ENCODE measurements around the gene TMEM132C.

Gene TMEM132C

GRCh38 chr12:128261757-128262156 lies 5.2 kb upstream of the TMEM132C start:
- Histone ChIP-seq H3K9me3 (ENCODE audit: control insufficient read depth, low read length) (peaks cover 13% of the 10 kb centered on the region), H2BK120ac (ENCODE audit: low read depth, low read length) (no peak overlapping the region), H3K27me3 (ENCODE audit: control insufficient read depth in 1 of 2, insufficient read depth in 1 of 2, low read length in 2 of 2) (peaks cover 24% of the 10 kb centered on the region in 2 experiments), H4K8ac (ENCODE audit: low read length) (no peak overlapping the region), H2AFZ (ENCODE audit: low read depth, low read length) (no peak overlapping the region), H2BK12ac (ENCODE audit: low read length in 2 of 2) (no peak overlapping the region), H2AK5ac (ENCODE audit: low read length, severe bottlenecking) (no peak overlapping the region), H3K4ac (ENCODE audit: low read depth in 1 of 2, low read length in 2 of 2) (no peak overlapping the region), H3K18ac (ENCODE audit: low read depth in 1 of 2, low read length in 2 of 2) (no peak overlapping the region), H3K9ac (ENCODE audit: low read length) (no peak overlapping the region), H2BK15ac (ENCODE audit: low read depth, poor library complexity, severe bottlenecking) (no peak overlapping the region), H3K79me1 (replicated peaks; ENCODE audit: low read length, poor library complexity, severe bottlenecking) (no peaks in the 10 kb centered on the region), H3K36me3 (ENCODE audit: control insufficient read depth in 1 of 2, insufficient read depth in 2 of 2, low read depth in 1 of 2, low read length in 2 of 2) (no peaks in the 10 kb centered on the region), H3K4me3 (ENCODE audit: insufficient read depth in 1 of 2, low read depth in 1 of 2, low read length in 2 of 2) (no peak overlapping the region), H4K91ac (ENCODE audit: low read length) (no peak overlapping the region), H2BK5ac (ENCODE audit: low read depth, low read length, poor library complexity, severe bottlenecking) (no peak overlapping the region), H3K14ac (ENCODE audit: low read length in 2 of 2) (no peak overlapping the region), H3K4me1 (ENCODE audit: control insufficient read depth, insufficient read depth, low read depth, low read length) (peaks cover 5% of the 10 kb centered on the region), H3K4me2 (ENCODE audit: low read length, poor library complexity, severe bottlenecking) (no peak overlapping the region), H3K27ac (ENCODE audit: low read length, poor library complexity, severe bottlenecking) (no peak overlapping the region), H3K23ac (ENCODE audit: low read length in 2 of 2) (no peak overlapping the region)
- 77% methylated on average over 3 of the region's 3 CpGs for WGBS
- no peak for DNase-seq

DNA sequence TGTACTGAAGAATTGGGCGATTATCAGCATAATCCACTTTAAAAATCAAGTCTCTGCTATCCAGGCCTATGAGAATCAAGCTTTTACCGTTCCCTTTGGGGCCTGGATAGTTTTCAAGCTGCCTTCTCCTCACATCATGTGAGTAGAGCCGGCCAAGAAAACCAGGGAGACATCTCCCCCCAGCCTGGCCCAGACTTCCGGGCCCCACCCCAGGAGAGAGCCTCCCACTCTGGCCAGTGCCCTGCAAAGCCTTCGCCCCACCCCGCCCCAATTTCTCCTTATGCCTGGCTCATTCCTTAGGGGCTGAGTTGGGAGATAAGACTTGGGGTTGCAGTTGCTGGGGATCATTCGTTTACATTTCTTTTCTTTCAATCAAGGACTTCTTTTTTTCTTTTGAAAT lies 1.4 kb upstream of the TMEM132C start:
- H3K9me3 ChIP-seq (ENCODE audit: control insufficient read depth, low read length) = peaks cover 13% of the 10 kb centered on the region
- 63% methylated on average over 4 of the region's 7 CpGs for WGBS

DNA sequence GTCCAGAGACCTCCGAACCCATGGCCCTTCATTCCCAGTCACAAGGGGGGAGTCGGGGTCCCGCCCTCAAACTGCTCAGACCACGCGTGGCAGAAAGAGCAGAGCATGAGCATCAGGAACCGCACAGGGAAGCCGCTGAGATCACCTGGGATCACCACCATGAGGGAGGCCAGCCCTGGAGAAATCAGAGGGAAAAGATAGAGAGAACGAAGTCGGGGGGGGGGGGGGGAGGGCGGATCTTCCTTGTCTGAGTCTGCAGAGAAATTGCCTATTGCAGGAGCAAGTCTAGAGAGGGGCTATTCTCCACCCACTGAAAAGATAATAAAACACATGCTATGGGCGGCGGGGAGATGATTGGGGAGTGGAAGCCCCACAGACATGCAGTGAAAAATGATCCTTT lies 884 bp upstream of the TMEM132C start:
- Histone ChIP-seq H3K4ac (ENCODE audit: low read depth in 1 of 2, low read length in 2 of 2) (no peak overlapping the region), H3K23ac (ENCODE audit: low read length in 2 of 2) (no peak overlapping the region), H2BK120ac (ENCODE audit: low read depth, low read length) (no peak overlapping the region), H2BK12ac (ENCODE audit: low read length in 2 of 2) (no peak overlapping the region), H2AFZ (ENCODE audit: low read depth, low read length) (no peak overlapping the region), H2BK15ac (ENCODE audit: low read depth, poor library complexity, severe bottlenecking) (no peak overlapping the region), H3K18ac (ENCODE audit: low read depth in 1 of 2, low read length in 2 of 2) (no peak overlapping the region), H3K27me3 (ENCODE audit: control insufficient read depth in 1 of 2, insufficient read depth in 1 of 2, low read length in 2 of 2) (peaks cover 46 to 55% of the 10 kb centered on the region in 2 experiments), H4K8ac (ENCODE audit: low read length) (no peak overlapping the region), H2BK5ac (ENCODE audit: low read depth, low read length, poor library complexity, severe bottlenecking) (no peak overlapping the region), H3K36me3 (ENCODE audit: control insufficient read depth in 1 of 2, insufficient read depth in 2 of 2, low read depth in 1 of 2, low read length in 2 of 2) (no peaks in the 10 kb centered on the region), H3K14ac (ENCODE audit: low read length in 2 of 2) (no peak overlapping the region), H3K4me3 (ENCODE audit: insufficient read depth in 1 of 2, low read depth in 1 of 2, low read length in 2 of 2) (no peak overlapping the region), H2AK5ac (ENCODE audit: low read length, severe bottlenecking) (no peak overlapping the region), H3K27ac (ENCODE audit: low read length, poor library complexity, severe bottlenecking) (no peak overlapping the region), H4K91ac (ENCODE audit: low read length) (no peak overlapping the region), H3K9me3 (ENCODE audit: control insufficient read depth, low read length) (peaks cover 13% of the 10 kb centered on the region), H3K4me1 (ENCODE audit: control insufficient read depth, insufficient read depth, low read depth, low read length) (peaks cover 18% of the 10 kb centered on the region), H3K4me2 (ENCODE audit: low read length, poor library complexity, severe bottlenecking) (no peak overlapping the region), H3K79me1 (replicated peaks; ENCODE audit: low read length, poor library complexity, severe bottlenecking) (no peaks in the 10 kb centered on the region), H3K9ac (ENCODE audit: low read length) (no peak overlapping the region)
- no peak for DNase-seq
- WGBS = 39% methylated on average over 11 of the region's 12 CpGs

More for the DNA sequence above, 1.4 kb upstream of the TMEM132C start:
- no peak overlapping the region for H3K4me3 ChIP-seq (ENCODE audit: insufficient read depth in 1 of 2, low read depth in 1 of 2, low read length in 2 of 2)
- H3K23ac ChIP-seq (ENCODE audit: low read length in 2 of 2) = no peak overlapping the region
- no peak overlapping the region for H2AK5ac ChIP-seq (ENCODE audit: low read length, severe bottlenecking)
- no peak overlapping the region for H3K14ac ChIP-seq (ENCODE audit: low read length in 2 of 2)
- no peak overlapping the region for H3K27ac ChIP-seq (ENCODE audit: low read length, poor library complexity, severe bottlenecking)
- H4K91ac ChIP-seq (ENCODE audit: low read length) = no peak overlapping the region
- DNase-seq = no peak
- peaks cover 44 to 55% of the 10 kb centered on the region in 2 experiments for H3K27me3 ChIP-seq (ENCODE audit: control insufficient read depth in 1 of 2, insufficient read depth in 1 of 2, low read length in 2 of 2)
- peaks cover 18% of the 10 kb centered on the region for H3K4me1 ChIP-seq (ENCODE audit: control insufficient read depth, insufficient read depth, low read depth, low read length)
- H2BK12ac ChIP-seq (ENCODE audit: low read length in 2 of 2) = no peak overlapping the region
- no peaks in the 10 kb centered on the region for H3K79me1 ChIP-seq (replicated peaks; ENCODE audit: low read length, poor library complexity, severe bottlenecking)
- H3K18ac ChIP-seq (ENCODE audit: low read depth in 1 of 2, low read length in 2 of 2) = no peak overlapping the region
- H2BK15ac ChIP-seq (ENCODE audit: low read depth, poor library complexity, severe bottlenecking) = no peak overlapping the region
- H4K8ac ChIP-seq (ENCODE audit: low read length) = no peak overlapping the region
- H2AFZ ChIP-seq (ENCODE audit: low read depth, low read length) = no peak overlapping the region
- no peak overlapping the region for H3K4ac ChIP-seq (ENCODE audit: low read depth in 1 of 2, low read length in 2 of 2)
- no peak overlapping the region for H2BK5ac ChIP-seq (ENCODE audit: low read depth, low read length, poor library complexity, severe bottlenecking)
- no peaks in the 10 kb centered on the region for H3K36me3 ChIP-seq (ENCODE audit: control insufficient read depth in 1 of 2, insufficient read depth in 2 of 2, low read depth in 1 of 2, low read length in 2 of 2)
- no peak overlapping the region for H2BK120ac ChIP-seq (ENCODE audit: low read depth, low read length)
- no peak overlapping the region for H3K4me2 ChIP-seq (ENCODE audit: low read length, poor library complexity, severe bottlenecking)
- no peak overlapping the region for H3K9ac ChIP-seq (ENCODE audit: low read length)

DNA sequence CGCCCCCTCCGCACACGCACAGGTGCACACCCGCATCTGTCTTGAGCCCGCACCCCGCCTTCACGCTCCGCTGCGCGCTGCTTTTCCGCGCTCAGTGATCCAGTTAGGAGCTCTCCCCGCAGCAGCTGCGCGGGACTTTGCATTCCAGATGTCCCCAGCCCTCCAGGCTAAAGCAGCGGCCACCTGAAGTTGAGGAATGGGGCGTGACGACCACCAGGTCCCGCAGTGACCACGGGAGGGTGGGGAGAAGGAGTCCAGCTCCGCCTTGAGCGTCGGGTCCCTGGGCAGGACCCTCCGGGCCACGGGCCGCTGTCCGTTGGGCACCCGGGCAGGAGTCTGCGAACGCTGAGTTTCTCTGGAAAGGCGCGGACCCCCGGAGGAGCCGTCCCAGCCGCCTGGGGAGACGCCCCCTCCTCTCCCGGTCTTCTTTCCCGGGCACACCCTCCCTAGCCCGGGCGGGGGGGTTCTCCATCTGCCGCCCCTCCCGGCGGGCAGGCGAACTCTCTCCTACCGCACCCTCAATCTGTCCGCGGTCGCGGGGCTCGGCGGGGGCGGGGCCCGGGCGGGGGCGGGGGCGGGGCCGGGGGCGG lies 334 bp upstream of the TMEM132C start:
- H3K4me3 ChIP-seq (ENCODE audit: insufficient read depth in 1 of 2, low read depth in 1 of 2, low read length in 2 of 2) = no peak overlapping the region
- no peaks in the 10 kb centered on the region for H3K79me1 ChIP-seq (replicated peaks; ENCODE audit: low read length, poor library complexity, severe bottlenecking)
- no peak overlapping the region for H2BK5ac ChIP-seq (ENCODE audit: low read depth, low read length, poor library complexity, severe bottlenecking)
- H2BK12ac ChIP-seq (ENCODE audit: low read length in 2 of 2) = no peak overlapping the region
- peaks cover 46 to 55% of the 10 kb centered on the region in 2 experiments for H3K27me3 ChIP-seq (ENCODE audit: control insufficient read depth in 1 of 2, insufficient read depth in 1 of 2, low read length in 2 of 2)
- no peak overlapping the region for H4K91ac ChIP-seq (ENCODE audit: low read length)
- H2AK5ac ChIP-seq (ENCODE audit: low read length, severe bottlenecking) = no peak overlapping the region
- DNase-seq = no peak
- no peak overlapping the region for H3K27ac ChIP-seq (ENCODE audit: low read length, poor library complexity, severe bottlenecking)
- H3K4ac ChIP-seq (ENCODE audit: low read depth in 1 of 2, low read length in 2 of 2) = no peak overlapping the region
- no peak overlapping the region for H2BK15ac ChIP-seq (ENCODE audit: low read depth, poor library complexity, severe bottlenecking)
- H3K14ac ChIP-seq (ENCODE audit: low read length in 2 of 2) = no peak overlapping the region
- H3K23ac ChIP-seq (ENCODE audit: low read length in 2 of 2) = no peak overlapping the region
- WGBS = 5% methylated on average over 21 of the region's 58 CpGs
- H2AFZ ChIP-seq (ENCODE audit: low read depth, low read length) = no peak overlapping the region
- no peak overlapping the region for H4K8ac ChIP-seq (ENCODE audit: low read length)
- no peak overlapping the region for H2BK120ac ChIP-seq (ENCODE audit: low read depth, low read length)
- H3K9ac ChIP-seq (ENCODE audit: low read length) = no peak overlapping the region
- no peak overlapping the region for H3K4me2 ChIP-seq (ENCODE audit: low read length, poor library complexity, severe bottlenecking)
- no peaks in the 10 kb centered on the region for H3K36me3 ChIP-seq (ENCODE audit: control insufficient read depth in 1 of 2, insufficient read depth in 2 of 2, low read depth in 1 of 2, low read length in 2 of 2)
- peaks cover 13% of the 10 kb centered on the region for H3K9me3 ChIP-seq (ENCODE audit: control insufficient read depth, low read length)
- H3K4me1 ChIP-seq (ENCODE audit: control insufficient read depth, insufficient read depth, low read depth, low read length) = peaks cover 18% of the 10 kb centered on the region
- H3K18ac ChIP-seq (ENCODE audit: low read depth in 1 of 2, low read length in 2 of 2) = no peak overlapping the region
